ENCODE measurements around the gene SLC28A2.

DNA sequence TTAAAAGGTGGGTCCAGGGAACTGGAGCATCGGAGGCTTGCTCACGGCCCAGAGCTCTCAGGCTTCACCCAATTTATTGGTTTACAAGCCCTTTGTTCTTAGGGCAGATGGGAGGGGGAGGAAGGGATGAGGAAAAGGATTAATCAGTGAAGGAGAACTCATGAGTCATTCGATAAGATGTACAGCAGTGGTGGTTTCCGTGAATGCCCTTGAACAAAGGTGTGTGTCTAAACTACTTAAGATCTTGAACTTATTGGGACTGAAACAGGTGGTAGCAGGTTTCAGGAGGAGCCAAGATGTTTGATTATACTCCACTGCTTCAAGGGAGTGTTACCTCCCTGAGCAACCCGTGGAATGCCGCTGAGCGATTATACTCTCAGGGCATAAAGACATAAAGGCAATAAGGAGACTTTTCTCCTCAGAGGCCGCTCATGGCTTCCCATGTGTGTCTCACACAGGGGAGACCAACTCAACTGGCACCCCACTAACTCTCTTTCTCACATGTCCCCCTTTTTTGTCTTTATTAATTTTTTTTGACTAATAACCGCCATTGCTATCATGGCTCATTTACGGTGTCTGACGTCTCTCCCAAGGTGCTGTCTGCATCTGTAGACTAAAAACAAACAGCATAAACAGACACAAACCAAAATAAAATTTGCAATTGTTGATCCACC is 17.3 kb upstream of the SLC28A2 start:
- TF ChIP-seq, protein P1, sequence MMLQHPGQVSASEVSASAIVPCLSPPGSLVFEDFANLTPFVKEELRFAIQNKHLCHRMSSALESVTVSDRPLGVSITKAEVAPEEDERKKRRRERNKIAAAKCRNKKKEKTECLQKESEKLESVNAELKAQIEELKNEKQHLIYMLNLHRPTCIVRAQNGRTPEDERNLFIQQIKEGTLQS (CRISPR knock-in tag; conservative IDR thresholded peaks at IDR 0.05): no peak
- TF ChIP-seq, protein P2, sequence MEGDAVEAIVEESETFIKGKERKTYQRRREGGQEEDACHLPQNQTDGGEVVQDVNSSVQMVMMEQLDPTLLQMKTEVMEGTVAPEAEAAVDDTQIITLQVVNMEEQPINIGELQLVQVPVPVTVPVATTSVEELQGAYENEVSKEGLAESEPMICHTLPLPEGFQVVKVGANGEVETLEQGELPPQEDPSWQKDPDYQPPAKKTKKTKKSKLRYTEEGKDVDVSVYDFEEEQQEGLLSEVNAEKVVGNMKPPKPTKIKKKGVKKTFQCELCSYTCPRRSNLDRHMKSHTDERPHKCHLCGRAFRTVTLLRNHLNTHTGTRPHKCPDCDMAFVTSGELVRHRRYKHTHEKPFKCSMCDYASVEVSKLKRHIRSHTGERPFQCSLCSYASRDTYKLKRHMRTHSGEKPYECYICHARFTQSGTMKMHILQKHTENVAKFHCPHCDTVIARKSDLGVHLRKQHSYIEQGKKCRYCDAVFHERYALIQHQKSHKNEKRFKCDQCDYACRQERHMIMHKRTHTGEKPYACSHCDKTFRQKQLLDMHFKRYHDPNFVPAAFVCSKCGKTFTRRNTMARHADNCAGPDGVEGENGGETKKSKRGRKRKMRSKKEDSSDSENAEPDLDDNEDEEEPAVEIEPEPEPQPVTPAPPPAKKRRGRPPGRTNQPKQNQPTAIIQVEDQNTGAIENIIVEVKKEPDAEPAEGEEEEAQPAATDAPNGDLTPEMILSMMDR (IDR thresholded peaks at IDR 0.05): no peak
- TF ChIP-seq NFYB (CRISPR knock-in tag; conservative IDR thresholded peaks at IDR 0.05; ENCODE audit: low read depth): no peak
- no peak for TF ChIP-seq CREM (CRISPR knock-in tag; IDR thresholded peaks at IDR 0.05)
- TF ChIP-seq ZNF121 (CRISPR knock-in tag; IDR thresholded peaks at IDR 0.05): no peak
- TF ChIP-seq, protein P3, sequence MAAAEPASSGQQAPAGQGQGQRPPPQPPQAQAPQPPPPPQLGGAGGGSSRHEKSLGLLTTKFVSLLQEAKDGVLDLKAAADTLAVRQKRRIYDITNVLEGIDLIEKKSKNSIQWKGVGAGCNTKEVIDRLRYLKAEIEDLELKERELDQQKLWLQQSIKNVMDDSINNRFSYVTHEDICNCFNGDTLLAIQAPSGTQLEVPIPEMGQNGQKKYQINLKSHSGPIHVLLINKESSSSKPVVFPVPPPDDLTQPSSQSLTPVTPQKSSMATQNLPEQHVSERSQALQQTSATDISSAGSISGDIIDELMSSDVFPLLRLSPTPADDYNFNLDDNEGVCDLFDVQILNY (CRISPR knock-in tag; IDR thresholded peaks at IDR 0.05): no peak
- no peak for TF ChIP-seq MYBL2 (CRISPR knock-in tag; IDR thresholded peaks at IDR 0.05)
- no peak for TF ChIP-seq ELF4 (CRISPR knock-in tag; IDR thresholded peaks at IDR 0.05; ENCODE audit: low read depth)
- TF ChIP-seq, protein P4, sequence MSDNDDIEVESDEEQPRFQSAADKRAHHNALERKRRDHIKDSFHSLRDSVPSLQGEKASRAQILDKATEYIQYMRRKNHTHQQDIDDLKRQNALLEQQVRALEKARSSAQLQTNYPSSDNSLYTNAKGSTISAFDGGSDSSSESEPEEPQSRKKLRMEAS (CRISPR knock-in tag; IDR thresholded peaks at IDR 0.05): no peak
- TF ChIP-seq, protein P5, sequence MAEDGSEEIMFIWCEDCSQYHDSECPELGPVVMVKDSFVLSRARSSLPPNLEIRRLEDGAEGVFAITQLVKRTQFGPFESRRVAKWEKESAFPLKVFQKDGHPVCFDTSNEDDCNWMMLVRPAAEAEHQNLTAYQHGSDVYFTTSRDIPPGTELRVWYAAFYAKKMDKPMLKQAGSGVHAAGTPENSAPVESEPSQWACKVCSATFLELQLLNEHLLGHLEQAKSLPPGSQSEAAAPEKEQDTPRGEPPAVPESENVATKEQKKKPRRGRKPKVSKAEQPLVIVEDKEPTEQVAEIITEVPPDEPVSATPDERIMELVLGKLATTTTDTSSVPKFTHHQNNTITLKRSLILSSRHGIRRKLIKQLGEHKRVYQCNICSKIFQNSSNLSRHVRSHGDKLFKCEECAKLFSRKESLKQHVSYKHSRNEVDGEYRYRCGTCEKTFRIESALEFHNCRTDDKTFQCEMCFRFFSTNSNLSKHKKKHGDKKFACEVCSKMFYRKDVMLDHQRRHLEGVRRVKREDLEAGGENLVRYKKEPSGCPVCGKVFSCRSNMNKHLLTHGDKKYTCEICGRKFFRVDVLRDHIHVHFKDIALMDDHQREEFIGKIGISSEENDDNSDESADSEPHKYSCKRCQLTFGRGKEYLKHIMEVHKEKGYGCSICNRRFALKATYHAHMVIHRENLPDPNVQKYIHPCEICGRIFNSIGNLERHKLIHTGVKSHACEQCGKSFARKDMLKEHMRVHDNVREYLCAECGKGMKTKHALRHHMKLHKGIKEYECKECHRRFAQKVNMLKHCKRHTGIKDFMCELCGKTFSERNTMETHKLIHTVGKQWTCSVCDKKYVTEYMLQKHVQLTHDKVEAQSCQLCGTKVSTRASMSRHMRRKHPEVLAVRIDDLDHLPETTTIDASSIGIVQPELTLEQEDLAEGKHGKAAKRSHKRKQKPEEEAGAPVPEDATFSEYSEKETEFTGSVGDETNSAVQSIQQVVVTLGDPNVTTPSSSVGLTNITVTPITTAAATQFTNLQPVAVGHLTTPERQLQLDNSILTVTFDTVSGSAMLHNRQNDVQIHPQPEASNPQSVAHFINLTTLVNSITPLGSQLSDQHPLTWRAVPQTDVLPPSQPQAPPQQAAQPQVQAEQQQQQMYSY (CRISPR knock-in tag; IDR thresholded peaks at IDR 0.05): no peak
